SJSA1 (cell line): Measurements from ENCODE around the gene RRP7A. TPM values are rescaled to one million over a fixed set of nuclear protein-coding genes. Genes with fewer than 3 reads are reported as not detected.
"Not testable (repeated sequence)": the region's sequence is repeated elsewhere in the genome, so short reads cannot be mapped to it uniquely, and the experiment has no call there.

Source experiments
- DNase-seq, 2 experiments: peaks; one replicate each; pipeline ENCODE4 v3.0.0-alpha.2; 2015 to 2020; ENCODE audit warnings: low spot score in 2 of 2, low read depth in 1 of 2
- H3K27ac ChIP-seq: fragments of 250-450 bp; sonication (Bioruptor Pico); 2 replicates; pipeline ENCODE4 v1.5.1; 2020; ENCODE audit warnings: mild to moderate bottlenecking, moderate library complexity
- H3K27me3 ChIP-seq: fragments of 250-450 bp; sonication (Bioruptor Pico); replicated peaks from 2 replicates; pipeline ENCODE4 v1.5.1; 2020; ENCODE audit warnings: mild to moderate bottlenecking, moderate library complexity
- H3K36me3 ChIP-seq: fragments of 250-450 bp; sonication (Bioruptor Pico); 2 replicates; pipeline ENCODE4 v1.5.1; 2020; ENCODE audit warnings: mild to moderate bottlenecking
- H3K4me1 ChIP-seq: fragments of 250-450 bp; sonication (Bioruptor Pico); replicated peaks from 2 replicates; pipeline ENCODE4 v1.6.1; 2021; ENCODE audit warnings: mild to moderate bottlenecking
- H3K4me3 ChIP-seq: fragments of 250-450 bp; sonication (Bioruptor Pico); 2 replicates; pipeline ENCODE4 v1.5.1; 2020; ENCODE audit warnings: mild to moderate bottlenecking
- H3K9me3 ChIP-seq: fragments of 250-450 bp; sonication (Bioruptor Pico); replicated peaks from 2 replicates; pipeline ENCODE4 v1.5.1; 2020; ENCODE audit warnings: mild to moderate bottlenecking
- total RNA-seq: library from RNA; depleted of rRNA; stranded (reverse); fragments of >200 nt; shearing (Covaris generic); gene quantifications from 2 replicates; pipeline ENCODE4 v1.2.3, GENCODE V29; 2014

The RRP7A gene
- total RNA-seq, 1 experiment from 2014 or later, result 40.2 TPM

DNA sequence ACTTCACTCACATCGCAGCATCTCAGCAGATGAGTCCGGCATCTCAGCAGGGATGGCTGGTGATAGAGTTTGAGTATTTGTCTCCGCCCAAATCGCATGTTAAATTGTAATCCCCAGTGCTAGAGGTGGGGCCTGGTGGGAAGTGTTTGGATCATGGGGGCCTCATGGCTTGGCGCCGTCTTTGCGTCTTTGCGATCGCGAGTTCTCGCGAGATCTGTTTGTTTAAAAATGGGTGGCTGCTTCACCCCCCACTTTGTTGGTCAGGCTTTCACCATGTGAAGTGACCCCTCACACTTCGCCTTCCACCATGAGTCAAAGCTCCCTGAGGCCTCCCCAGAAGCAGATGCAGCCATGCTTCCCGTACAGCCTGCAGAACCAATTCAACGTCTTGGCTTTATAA, 3.0 kb upstream of the RRP7A start:
- Histone ChIP-seq H3K27me3 (no peaks in the 10 kb centered on the region), H3K9me3 (no peaks in the 10 kb centered on the region), H3K4me3 (no peak overlapping the region), H3K27ac (no peak overlapping the region), H3K36me3 (peaks cover 7% of the 10 kb centered on the region; the same call in 1 of the 2 replicates), H3K4me1 (peaks cover 6% of the 10 kb centered on the region)
- DNase-seq, result no peak

DNA sequence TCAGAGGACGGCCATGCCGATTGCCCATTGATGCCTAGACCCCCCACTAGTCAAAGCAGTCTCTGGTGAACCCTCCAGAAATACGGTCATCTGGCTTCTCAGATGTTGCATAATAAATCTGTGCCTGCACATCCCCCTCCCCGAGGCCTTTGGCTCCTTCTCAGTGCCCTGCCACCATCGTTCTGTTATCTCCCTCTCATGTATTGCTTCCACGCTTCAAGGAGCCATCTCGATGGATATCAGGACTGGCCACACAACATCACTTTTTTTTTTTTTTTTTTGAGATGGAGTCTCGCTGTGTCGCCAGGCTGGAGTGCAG, 1.6 kb upstream of the RRP7A start:
- Histone ChIP-seq H3K27ac (no peak overlapping the region), H3K36me3 (peaks cover 10% of the 10 kb centered on the region; the same call in 1 of the 2 replicates), H3K27me3 (no peaks in the 10 kb centered on the region), H3K9me3 (no peaks in the 10 kb centered on the region), H3K4me3 (no peak overlapping the region), H3K4me1 (peaks cover 6% of the 10 kb centered on the region)
- no peak for DNase-seq

DNA sequence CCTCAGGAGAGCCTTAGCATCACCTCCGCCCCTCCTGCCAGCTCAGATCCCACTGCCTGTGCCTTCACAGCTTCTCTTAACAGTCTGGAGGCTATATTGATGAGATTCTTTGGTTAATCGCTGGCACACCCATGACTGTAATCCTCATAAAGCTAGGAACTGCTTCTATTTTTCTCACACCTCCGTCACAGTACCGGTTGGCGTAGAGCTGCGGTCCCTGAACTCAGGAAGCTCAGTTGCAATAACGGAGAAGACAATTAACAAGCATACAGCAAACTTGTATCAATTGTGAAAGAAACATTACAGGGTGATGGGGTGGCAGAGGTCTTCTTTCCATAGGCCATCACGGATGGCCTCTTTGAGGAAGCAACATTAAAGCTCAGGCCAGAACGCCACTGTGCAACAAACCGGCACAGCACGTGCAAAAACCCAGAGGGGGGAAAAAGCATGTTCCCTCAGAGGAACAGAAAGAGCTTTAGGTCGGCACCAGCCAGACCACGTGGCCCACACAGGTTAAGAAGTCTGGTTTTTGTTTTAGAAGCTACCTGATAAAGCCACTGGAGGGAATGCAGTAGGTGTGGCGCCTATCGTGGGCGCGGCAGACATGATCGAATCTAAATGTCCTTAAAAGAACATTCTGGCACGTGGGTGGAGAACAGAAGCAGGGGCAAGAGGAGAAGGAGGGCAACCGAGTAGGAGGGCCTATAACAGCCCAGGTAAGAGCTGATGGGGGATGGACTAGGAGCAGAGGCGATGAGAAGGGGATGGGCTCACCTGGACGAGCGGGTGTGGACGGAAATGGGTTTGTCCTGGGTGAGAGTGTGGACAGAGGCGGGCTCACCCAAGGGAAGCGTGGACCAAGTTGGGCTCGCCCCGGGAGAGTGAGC, 715 bp downstream of the RRP7A start:
- peak overlapping the region; percentile 66; the same call in 1 of the 2 replicates for H3K27ac ChIP-seq

DNA sequence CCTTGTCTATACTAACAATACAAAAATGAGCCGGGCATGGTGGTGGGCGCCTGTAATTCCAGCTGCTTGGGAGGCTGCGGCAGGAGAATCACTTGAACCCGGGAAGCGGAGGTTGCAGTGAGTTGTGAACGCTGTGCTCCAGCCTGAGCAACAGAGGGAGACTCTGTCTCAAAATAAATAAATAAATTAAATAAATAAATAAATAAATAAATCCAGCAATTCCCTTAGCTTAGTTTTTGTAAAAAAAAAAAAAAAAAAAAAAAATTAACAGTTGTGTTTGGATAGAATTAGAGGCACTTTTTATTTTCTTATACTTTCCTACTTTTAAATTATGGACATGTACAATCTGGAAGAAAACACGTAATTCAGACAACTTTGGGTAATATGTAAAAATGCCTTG, 2.5 kb downstream of the RRP7A start:
- H3K9me3 ChIP-seq, DNase-seq, H3K4me1 ChIP-seq: not testable (repeated sequence)

More for the DNA sequence above, 715 bp downstream of the RRP7A start:
- not testable (repeated sequence) for H3K36me3 ChIP-seq, H3K27me3 ChIP-seq, DNase-seq, H3K4me1 ChIP-seq, H3K9me3 ChIP-seq
- H3K4me3 ChIP-seq, result peak overlapping the region; percentile 84

DNA sequence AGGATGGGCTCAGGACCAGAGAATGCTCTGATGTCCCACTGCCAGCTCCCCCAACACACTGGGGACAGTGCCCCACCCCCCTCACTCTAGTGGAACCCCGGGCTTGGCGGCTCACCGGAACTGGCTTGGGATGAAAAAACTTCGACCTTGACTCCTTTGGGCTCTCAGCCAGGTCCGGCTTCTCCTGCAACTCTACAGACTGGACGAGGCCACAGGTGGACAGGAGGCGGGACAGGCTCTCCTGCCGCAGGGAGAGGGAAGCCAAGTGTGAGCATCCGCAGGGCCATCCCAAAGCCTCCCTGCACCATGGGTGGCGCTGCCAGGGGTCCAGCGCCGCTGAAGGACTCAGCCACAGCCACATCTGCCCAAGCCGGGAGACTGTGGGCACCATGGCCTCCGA, 3.7 kb downstream of the RRP7A start:
- Histone ChIP-seq H3K4me3 (no peak overlapping the region), H3K4me1 (peaks cover 6% of the 10 kb centered on the region), H3K27me3 (no peaks in the 10 kb centered on the region), H3K36me3 (peaks cover 22% of the 10 kb centered on the region), H3K27ac (no peak overlapping the region), H3K9me3 (no peaks in the 10 kb centered on the region)
- no peak for DNase-seq

More for the DNA sequence above, 2.5 kb downstream of the RRP7A start:
- not testable (repeated sequence) for H3K27ac ChIP-seq, H3K27me3 ChIP-seq, H3K4me3 ChIP-seq
- H3K36me3 ChIP-seq, result peaks cover 14% of the 10 kb centered on the region

DNA sequence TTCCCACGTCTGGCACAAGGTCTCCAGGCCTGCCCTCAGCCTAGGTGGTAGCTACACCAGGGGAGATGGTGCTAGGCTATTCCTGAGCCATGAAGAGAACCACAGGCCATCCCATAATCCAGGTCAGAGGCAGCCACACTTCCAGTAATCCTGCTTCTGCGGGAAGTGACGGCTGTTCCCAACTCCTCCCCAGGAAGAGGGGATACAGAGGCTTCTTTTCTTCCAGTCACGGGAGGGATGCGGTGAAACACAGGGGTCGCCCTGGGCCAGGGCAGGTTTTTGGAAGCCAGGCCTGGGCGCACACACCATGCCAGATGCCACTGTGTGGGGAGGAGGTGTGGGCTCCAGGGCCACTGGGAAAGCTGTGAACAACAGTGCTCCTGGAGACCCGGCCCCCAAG, 4.3 kb downstream of the RRP7A start:
- H3K36me3 ChIP-seq, result peaks cover 22% of the 10 kb centered on the region
- H3K9me3 ChIP-seq, H3K4me3 ChIP-seq, DNase-seq, H3K27ac ChIP-seq, H3K27me3 ChIP-seq, H3K4me1 ChIP-seq: not testable (repeated sequence)

DNA sequence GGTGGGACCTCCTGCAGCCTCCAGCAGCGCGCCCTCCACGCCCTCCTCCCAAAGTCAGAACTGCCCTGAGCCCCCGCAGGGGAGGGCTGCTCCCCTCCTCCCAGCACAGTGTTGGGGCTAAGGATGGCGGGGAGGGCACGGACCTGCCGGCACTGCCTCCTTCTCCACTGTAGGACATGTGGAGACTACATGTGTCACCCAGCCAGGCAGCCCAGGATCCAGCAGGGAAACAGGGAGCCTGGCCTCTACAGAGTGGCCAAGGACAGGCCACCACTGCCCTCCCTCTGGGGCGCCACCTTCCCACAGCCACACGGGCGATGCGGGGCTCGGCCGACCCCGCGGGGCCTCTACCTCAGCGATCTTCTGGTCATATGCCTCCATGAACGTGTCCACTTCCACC, 5.3 kb downstream of the RRP7A start:
- DNase-seq, H3K27me3 ChIP-seq, H3K9me3 ChIP-seq, H3K4me1 ChIP-seq, H3K27ac ChIP-seq, H3K4me3 ChIP-seq: not testable (repeated sequence)
- peaks cover 20% of the 10 kb centered on the region for H3K36me3 ChIP-seq

DNA sequence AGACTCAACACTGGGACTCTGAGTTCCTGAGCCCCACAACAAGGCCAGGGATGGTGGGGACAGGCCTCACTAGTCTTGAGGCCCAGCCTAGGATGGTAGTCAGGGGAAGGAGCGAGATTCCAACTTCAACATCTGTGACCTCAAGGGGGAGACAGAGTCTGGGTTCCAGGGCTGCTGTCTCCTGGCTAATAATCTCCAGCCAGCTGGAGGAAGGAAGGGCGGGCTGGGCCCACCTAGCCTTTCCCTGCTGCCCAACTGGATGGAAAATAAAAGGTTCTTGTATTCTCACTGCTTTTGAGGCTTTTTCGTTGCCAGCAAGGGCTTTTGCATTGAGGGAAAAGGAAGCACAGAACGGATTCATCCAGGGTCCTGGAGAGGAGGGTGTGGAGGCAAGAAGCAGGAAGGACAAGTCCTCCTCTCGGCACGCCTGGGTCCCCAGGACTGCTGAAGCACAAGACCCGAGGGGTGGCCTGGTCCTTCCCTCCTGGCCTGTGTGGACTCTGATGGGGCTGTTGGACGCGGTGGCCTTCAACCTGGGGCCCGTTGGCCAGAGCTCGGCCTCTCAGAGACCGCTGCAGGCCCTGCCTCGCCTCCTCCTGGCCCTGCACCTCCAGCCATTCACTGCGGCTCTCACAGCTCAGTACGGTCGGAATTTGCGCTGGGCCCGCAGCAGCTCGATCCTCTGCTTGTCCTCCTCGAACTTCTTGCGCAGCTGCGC, 7.2 kb downstream of the RRP7A start:
- H3K27me3 ChIP-seq, H3K9me3 ChIP-seq, H3K27ac ChIP-seq, H3K4me1 ChIP-seq, H3K4me3 ChIP-seq: not testable (repeated sequence)
- peaks cover 14% of the 10 kb centered on the region for H3K36me3 ChIP-seq
- DNase-seq, result peak in 1 of 2 experiments; percentile 9

DNA sequence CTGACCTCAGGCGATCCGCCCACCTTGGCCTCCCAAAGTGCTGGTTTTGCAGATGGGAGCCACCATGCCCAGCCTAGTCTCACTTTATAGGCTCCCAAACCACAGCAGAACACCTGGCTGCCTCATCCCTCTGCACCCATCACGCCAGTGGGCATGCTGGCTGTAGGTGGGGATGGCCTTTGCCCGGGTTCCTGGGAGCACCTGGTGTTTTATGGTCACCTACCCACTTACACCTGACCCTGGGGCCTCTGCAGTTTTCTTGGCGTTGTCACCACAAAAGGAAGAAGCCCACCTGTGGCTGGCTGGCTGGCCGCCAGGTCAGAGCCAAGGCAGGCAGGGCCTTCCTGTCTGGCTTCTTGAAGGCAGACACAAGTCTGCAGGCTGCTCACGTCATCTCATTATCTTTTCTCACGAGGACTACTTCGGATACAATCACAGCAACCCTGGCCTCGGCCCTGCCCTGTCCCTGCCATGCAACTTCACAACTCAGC, 8.2 kb downstream of the RRP7A start:
- H3K4me3 ChIP-seq, result no peak overlapping the region
- no peak for DNase-seq
- no peaks in the 10 kb centered on the region for H3K4me1 ChIP-seq
- H3K27ac ChIP-seq, result no peak overlapping the region
- H3K9me3 ChIP-seq, result no peaks in the 10 kb centered on the region
- H3K36me3 ChIP-seq, result peaks cover 13% of the 10 kb centered on the region
- H3K27me3 ChIP-seq, result no peaks in the 10 kb centered on the region

DNA sequence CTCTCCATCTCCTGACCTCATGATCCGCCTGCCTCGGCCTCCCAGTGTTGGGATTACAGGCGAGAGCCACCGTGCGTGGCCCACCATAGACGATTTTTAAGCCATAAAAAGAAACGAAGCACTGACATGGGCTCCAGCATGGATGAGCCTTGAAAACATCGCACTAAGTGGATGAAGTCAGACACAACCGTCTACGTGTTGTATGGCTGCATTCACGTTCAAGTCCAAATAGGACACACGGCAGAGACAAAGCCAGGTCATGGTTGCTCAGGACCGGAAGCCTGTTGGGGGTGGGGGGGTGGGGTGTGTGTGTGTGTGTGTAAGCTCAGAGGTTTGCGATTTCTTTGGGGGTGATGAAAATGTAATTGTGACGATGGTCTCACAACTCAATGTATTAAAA, 10.0 kb downstream of the RRP7A start:
- DNase-seq, result no peak
- peaks cover 13% of the 10 kb centered on the region for H3K36me3 ChIP-seq
- H3K4me3 ChIP-seq, result no peak overlapping the region
- H3K27ac ChIP-seq, result no peak overlapping the region
- H3K27me3 ChIP-seq, result no peaks in the 10 kb centered on the region
- H3K9me3 ChIP-seq, result no peaks in the 10 kb centered on the region
- H3K4me1 ChIP-seq, result no peaks in the 10 kb centered on the region

DNA sequence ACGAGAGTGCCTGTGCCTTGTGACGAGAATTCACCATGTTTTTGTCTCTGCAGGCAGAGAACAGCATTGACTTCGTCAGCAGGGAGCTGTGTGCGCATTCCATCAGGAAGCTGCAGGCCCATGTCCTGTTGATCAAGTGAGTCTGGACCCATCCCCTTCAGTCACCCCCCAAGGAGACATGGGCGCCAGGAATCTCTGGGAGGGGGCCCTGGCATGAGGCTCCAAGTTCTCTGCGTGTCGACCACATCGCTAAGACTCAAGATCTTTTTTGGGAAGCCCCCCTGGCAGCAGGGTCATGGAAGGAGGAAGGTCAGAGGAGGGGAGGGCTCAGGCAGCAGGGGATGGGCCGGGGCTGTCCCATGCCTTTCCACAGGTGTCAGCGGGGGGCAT, 10.6 kb downstream of the RRP7A start:
- not testable (repeated sequence) for DNase-seq, H3K27me3 ChIP-seq, H3K4me1 ChIP-seq, H3K4me3 ChIP-seq, H3K9me3 ChIP-seq, H3K27ac ChIP-seq
- H3K36me3 ChIP-seq, result peaks cover 13% of the 10 kb centered on the region

DNA sequence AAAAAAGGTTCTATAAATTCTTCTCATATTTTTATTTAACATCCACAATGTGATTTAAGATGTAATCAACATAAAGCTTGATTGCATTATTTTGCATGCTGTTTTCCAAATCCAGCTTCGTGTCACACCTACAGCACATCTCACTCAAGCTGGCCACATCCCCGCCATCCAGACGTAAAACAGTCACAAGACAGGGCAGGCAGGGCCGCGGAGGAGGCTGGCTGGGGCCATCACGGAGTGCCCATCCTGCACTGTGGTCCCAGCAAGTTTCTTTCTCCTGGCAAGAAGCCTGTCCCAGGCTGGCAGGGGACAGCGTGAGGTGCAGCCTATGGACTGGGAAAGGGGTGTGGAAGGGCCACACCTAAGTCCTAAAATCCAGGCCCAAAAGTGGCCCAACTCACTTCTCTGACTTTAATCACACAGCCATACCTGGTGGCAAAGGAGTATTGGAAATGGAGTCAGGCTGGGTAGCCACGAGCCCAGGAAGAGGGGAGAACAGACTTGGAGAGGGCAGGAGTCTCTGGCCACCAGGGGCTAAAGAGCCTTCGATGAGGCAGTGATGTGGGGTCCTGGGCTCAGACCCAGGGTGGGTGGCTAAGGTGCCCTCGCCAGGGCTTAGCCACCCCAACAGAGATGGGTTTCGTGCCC, 11.1 kb downstream of the RRP7A start:
- DNase-seq, H3K4me3 ChIP-seq, H3K4me1 ChIP-seq, H3K27me3 ChIP-seq, H3K27ac ChIP-seq, H3K9me3 ChIP-seq: not testable (repeated sequence)
- H3K36me3 ChIP-seq, result peaks cover 13% of the 10 kb centered on the region

DNA sequence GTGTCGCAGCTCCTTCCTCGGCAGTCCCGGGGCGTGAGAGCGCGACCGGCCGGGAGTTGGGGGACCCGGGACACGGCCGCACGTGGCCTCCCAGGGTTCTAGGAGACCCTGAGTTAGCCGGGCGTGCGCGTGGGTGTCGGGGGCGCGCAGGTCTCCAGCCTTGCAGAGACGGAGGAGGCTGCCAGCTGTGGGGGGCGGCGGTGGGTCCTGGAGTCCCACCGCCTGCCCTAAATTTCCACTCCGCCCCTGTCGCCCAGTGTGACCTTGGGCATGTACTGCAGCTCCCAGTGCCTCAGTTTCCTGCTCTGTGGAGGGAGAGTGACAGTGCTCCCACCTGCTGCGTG, 18.8 kb downstream of the RRP7A start:
- no peak overlapping the region for H3K4me3 ChIP-seq

More for the DNA sequence above, 18.8 kb downstream of the RRP7A start:
- no peak for DNase-seq
- H3K36me3 ChIP-seq, result no peaks in the 10 kb centered on the region
- H3K27ac ChIP-seq, result no peak overlapping the region
- H3K4me1 ChIP-seq, result peaks cover 4% of the 10 kb centered on the region; the same call in 1 of the 2 replicates
- peaks cover 4% of the 10 kb centered on the region; the same call in 1 of the 2 replicates for H3K27me3 ChIP-seq
- no peaks in the 10 kb centered on the region for H3K9me3 ChIP-seq
